Activated CD4-positive, alpha-beta T cell treated with anti-CD3 and anti-CD28 coated beads for 36 hours (primary cell): ENCODE data around the gene CRYM. TPM values are rescaled to one million over a fixed set of nuclear protein-coding genes. Genes with fewer than 3 reads are reported as not detected.

Source experiments
- ATAC-seq: fragments of 200-7000 bp; cut with Tn5 transposase; one replicate; pipeline ENCODE4 v1.10.0; 2021; ENCODE audit warnings: mild to moderate bottlenecking, moderate library complexity
- CTCF ChIA-PET: fragments of 350-600 bp; sonication (Branson Sonifier 250); formaldehyde crosslinking; loops from one replicate; lab custom pipeline; 2021; ENCODE audit warnings: antibody characterized with exemption; lab: Charles Lee
- POLR2A ChIA-PET: fragments of 350-600 bp; sonication (Branson Sonifier 250); formaldehyde crosslinking; loops from one replicate; lab custom pipeline; 2021; ENCODE audit warnings: antibody characterized with exemption, inconsistent platforms; lab: Charles Lee
- DNase-seq: peaks from one replicate; pipeline ENCODE4 v3.0.0-alpha.2; 2020
- H3K27ac Mint-ChIP-seq: one replicate; pipeline ENCODE4 v1.8.0; 2021; ENCODE audit warnings: mixed read lengths
- H3K27me3 Mint-ChIP-seq: one replicate; pipeline ENCODE4 v1.8.0; 2021; ENCODE audit warnings: mixed read lengths
- H3K36me3 Mint-ChIP-seq: one replicate; pipeline ENCODE4 v1.8.0; 2021; ENCODE audit warnings: low read depth, mixed read lengths
- H3K4me1 Mint-ChIP-seq: one replicate; pipeline ENCODE4 v1.8.0; 2021; ENCODE audit warnings: mixed read lengths
- H3K4me3 Mint-ChIP-seq: one replicate; pipeline ENCODE4 v1.8.0; 2021; ENCODE audit warnings: mild to moderate bottlenecking, moderate library complexity, mixed read lengths
- H3K9me3 Mint-ChIP-seq: one replicate; pipeline ENCODE4 v1.8.0; 2021; ENCODE audit warnings: low read depth, mixed read lengths
- intact Hi-C, 2 experiments: fragments of 100-400 bp; cut with DNase I in 1 of 2; cut with micrococcal nuclease in 1 of 2; formaldehyde crosslinking; loops; one replicate each; pipeline versions ENCODE4 v1.14.2 to v1.15.1; 2022 to 2024; cut with DNase I, micrococcal nuclease
- total RNA-seq, 2 experiments: library from RNA; stranded (reverse); gene quantifications; one replicate each; pipeline ENCODE4 v1.2.3, GENCODE V29; 2021

The CRYM gene
- total RNA-seq, 2 experiments from 2014 or later, result not detected

DNA sequence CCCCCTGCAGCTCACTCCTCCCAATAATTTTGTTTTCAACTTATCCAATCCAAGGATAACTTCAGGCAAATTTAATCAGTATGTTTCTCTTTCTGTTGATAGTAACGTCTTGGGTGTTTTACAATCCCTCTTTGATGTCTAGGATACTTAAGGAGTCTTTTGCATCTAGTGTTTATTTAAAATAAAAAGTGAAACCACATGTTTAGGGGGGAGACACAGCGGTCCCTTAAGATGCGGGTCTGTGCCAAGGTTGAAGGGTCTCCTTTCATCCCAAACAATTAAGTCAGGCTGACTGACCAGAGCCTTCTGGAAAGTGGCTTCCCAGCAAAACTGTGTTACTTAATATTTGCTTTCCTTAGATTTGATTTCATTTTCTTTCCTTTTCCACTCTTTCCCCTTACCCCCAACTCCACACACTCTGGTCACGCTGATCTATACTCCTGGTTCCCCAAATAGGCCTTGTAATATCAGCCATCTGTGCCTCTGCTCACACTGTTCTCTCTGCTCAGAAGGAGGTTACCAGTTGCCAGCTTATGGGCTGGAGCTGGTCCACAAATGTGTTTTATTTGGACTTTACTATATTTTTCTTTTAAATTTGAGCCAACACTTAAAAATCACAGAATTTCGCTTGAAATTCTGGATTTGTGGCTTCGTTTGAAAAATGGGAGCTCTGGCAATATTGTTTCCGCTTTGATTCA, 33.4 kb downstream of the CRYM start:
- Mint-ChIP-seq H3K27ac (no peak overlapping the region), H3K27me3 (peaks cover 18% of the 10 kb centered on the region), H3K4me3 (no peak overlapping the region), H3K4me1 (no peaks in the 10 kb centered on the region), H3K9me3 (no peaks in the 10 kb centered on the region), H3K36me3 (no peaks in the 10 kb centered on the region)
- intact Hi-C loops, result no loop called here
- CTCF ChIA-PET, result no interaction called here
- POLR2A ChIA-PET, result no interaction called here
- DNase-seq (no peak), ATAC-seq (no peak)

DNA sequence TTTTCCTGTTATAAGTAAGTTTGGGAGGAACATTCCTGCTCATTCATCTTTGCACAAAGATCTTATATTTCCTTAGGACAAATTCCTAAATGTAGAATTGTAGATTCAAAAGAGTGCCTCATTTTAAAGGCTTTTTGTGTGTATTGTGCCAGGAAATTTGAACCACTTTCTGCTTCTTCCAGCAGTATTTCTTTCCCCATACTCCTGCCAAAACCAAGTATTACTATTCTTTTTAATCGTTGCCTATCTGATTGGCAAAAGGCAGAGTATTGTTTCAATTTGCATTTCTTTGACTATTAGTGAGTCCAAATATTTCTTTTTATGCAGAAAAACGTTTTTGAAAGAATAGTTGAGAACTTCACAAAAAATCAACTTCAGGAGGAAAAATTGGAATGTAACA, 35.3 kb downstream of the CRYM start:
- Mint-ChIP-seq H3K4me3 (no peak overlapping the region), H3K36me3 (no peaks in the 10 kb centered on the region), H3K4me1 (no peaks in the 10 kb centered on the region), H3K27me3 (peaks cover 18% of the 10 kb centered on the region), H3K27ac (no peak overlapping the region), H3K9me3 (no peaks in the 10 kb centered on the region)
- ChIA-PET CTCF (no interaction called here), POLR2A (no interaction called here)
- ATAC-seq, result no peak
- intact Hi-C loops, result no loop called here
- DNase-seq, result no peak

DNA sequence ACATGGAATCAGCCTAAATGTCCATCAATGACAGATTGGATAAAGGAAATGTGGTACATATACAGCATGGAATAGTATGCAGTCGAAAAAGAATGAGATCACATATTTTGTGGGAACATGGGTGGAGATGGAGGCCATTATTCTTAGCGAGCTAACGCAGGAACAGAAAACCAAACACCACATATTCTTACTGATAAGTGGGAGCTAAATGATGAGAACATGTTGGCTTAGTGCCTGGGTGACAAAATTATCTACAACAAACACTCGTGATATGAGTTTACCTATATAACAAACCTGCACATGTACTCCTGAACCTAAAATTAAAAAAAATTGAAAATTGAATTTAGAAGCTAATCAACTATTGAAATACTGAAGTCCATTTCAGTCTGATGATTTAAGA, 38.4 kb downstream of the CRYM start:
- Mint-ChIP-seq H3K27ac (no peak overlapping the region), H3K4me1 (no peaks in the 10 kb centered on the region), H3K4me3 (no peak overlapping the region), H3K9me3 (no peaks in the 10 kb centered on the region), H3K27me3 (peaks cover 17% of the 10 kb centered on the region), H3K36me3 (no peaks in the 10 kb centered on the region)
- CTCF ChIA-PET, result no interaction called here
- ATAC-seq (no peak), DNase-seq (no peak)
- POLR2A ChIA-PET, result no interaction called here
- intact Hi-C loops, result no loop called here

DNA sequence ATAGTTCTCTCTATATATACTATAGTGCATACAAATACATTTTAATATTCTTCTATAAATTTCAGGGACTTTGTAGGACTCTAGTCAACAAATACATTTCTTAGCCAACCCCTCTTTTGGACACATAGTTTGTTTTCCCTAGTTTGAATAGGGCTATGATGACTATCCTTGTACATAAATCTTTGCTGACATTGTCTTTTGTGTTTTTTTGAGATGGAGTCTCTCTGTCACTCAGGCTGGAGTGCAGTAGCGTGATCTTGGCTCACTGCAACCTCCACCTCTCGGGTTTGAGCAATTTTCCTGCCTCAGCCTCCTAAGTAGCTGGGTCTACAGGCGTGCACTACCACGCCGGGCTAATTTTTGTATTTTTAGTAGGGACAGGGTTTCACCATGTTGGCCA, 41.3 kb downstream of the CRYM start:
- no peaks in the 10 kb centered on the region for H3K36me3 Mint-ChIP-seq
- ATAC-seq (no peak), DNase-seq (no peak)
- intact Hi-C loops, result no loop called here
- H3K9me3 Mint-ChIP-seq, result no peaks in the 10 kb centered on the region
- ChIA-PET POLR2A (no interaction called here), CTCF (no interaction called here)
- no peak overlapping the region for H3K4me3 Mint-ChIP-seq
- H3K27me3 Mint-ChIP-seq, result peaks cover 27% of the 10 kb centered on the region
- H3K4me1 Mint-ChIP-seq, result no peaks in the 10 kb centered on the region
- H3K27ac Mint-ChIP-seq, result no peak overlapping the region

DNA sequence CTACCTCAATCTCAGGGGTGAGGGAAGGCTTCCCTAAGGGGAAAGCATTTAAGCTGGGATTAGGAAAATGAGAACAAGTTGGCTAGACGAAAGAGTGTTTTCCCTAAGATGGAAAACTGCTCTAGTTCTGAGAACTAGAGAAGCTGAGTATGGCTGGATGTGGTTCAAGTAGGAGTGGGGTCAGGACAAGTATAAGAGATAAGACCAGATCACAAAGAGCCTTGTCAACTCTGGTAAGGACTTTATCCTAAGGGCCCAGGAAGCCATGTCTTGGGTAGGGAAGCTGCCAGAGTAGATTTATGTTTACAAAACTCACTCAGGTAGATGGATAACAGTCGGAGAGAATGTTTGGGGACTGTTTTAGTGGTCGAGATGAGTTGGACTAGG, 42.9 kb downstream of the CRYM start:
- POLR2A ChIA-PET, result no interaction called here
- Mint-ChIP-seq H3K9me3 (no peaks in the 10 kb centered on the region), H3K4me1 (no peaks in the 10 kb centered on the region), H3K36me3 (no peaks in the 10 kb centered on the region), H3K27me3 (peaks cover 27% of the 10 kb centered on the region), H3K27ac (no peak overlapping the region), H3K4me3 (no peak overlapping the region)
- DNase-seq (no peak), ATAC-seq (no peak)
- intact Hi-C loops, result no loop called here
- CTCF ChIA-PET, result no interaction called here

DNA sequence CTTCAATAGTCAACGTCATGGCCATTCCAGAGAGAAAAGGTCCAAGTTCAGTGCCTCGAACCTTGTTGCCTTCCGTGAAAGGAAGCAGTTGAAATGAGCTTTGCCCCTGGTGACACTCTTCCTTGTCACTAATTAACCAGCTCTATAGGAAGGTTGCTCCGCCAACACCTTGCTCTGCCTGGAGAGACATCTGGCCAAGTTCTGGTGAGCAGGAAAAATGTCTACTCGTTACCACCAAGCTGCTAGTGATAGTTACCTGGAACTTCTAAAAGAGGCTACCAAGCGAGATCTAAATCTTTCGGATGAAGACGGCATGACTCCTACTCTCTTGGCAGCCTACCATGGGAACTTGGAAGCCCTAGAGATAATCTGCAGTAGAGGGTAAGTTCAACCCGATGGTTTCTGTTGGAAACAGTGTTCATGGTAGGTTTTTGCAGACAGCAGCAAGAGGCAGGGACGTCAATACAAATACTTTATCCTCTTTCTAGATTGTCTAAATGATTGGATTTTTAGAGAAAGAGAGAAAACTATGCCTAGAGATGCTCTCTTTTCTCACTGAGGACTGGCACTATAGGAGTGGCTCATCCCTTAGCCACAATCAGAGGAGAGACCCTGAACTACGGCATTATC, 44.5 kb downstream of the CRYM start, which contains the start of gene ANKS4B:
Gene ANKS4B, plus strand, starts transcription at position 179 of the 630 bp plus-strand sequence. Its CDS starts 39 bp downstream, at position 218.
- no peaks in the 10 kb centered on the region for H3K4me1 Mint-ChIP-seq
- CTCF ChIA-PET, result interaction anchor here (0.6 kb wide), 1 partner anchor 75 kb away, joined by 3 read pairs; the partner anchor contains the start of gene LDAF1
- no peaks in the 10 kb centered on the region for H3K36me3 Mint-ChIP-seq
- H3K27ac Mint-ChIP-seq, result no peak within 1 kb of the TSS
- intact Hi-C loops, result no loop called here
- POLR2A ChIA-PET, result no interaction called here
- H3K9me3 Mint-ChIP-seq, result no peaks in the 10 kb centered on the region
- H3K27me3 Mint-ChIP-seq, result peaks cover 31% of the 10 kb centered on the region
- DNase-seq, result no peak
- ATAC-seq, result no peak
- no peak within 1 kb of the TSS for H3K4me3 Mint-ChIP-seq

GRCh38 chr16:21233045-21233520, 45.0 kb downstream of the CRYM start:
- H3K4me1 Mint-ChIP-seq, result no peaks in the 10 kb centered on the region
- H3K27ac Mint-ChIP-seq, result no peak overlapping the region
- no peaks in the 10 kb centered on the region for H3K36me3 Mint-ChIP-seq
- H3K27me3 Mint-ChIP-seq, result peaks cover 33% of the 10 kb centered on the region
- ChIA-PET POLR2A (no interaction called here), CTCF (interaction anchor here (0.6 kb wide), 1 partner anchor 74 kb away, joined by 3 read pairs; the partner anchor contains the start of gene LDAF1)
- intact Hi-C loops, result no loop called here
- DNase-seq, result no peak
- no peaks in the 10 kb centered on the region for H3K9me3 Mint-ChIP-seq
- no peak for ATAC-seq
- H3K4me3 Mint-ChIP-seq, result no peak overlapping the region

DNA sequence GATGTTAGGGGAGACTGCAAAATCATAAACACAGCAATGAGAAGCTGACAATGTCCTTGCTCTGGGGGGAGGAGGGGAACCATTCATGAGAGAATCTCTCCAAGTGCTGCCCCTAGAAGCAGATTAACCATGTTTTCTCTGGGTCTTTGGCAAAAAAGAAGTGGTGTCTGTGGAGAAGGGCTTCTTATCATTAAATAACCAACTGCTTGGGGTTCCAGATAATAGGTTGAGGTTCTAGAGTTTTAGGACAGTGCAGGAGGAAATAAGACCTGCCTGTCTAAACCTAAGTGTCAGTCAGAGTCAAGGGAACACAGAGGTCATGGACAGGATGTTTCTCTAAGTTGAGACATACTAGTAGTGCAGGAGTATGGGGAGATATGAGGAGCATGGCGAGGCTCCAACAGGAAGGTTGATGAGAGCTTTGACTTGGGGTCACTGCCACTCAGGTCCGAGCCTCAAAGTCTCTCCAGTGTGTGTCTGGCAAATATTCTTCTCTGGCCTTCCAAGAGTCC, 49.7 kb downstream of the CRYM start:
- DNase-seq, result no peak
- Mint-ChIP-seq H3K27ac (no peak overlapping the region), H3K36me3 (no peaks in the 10 kb centered on the region), H3K4me3 (no peak overlapping the region), H3K4me1 (peaks cover 4% of the 10 kb centered on the region), H3K27me3 (peaks cover 38% of the 10 kb centered on the region), H3K9me3 (no peaks in the 10 kb centered on the region)
- ChIA-PET POLR2A (no interaction called here), CTCF (no interaction called here)
- intact Hi-C loops, result no loop called here
- ATAC-seq, result no peak

DNA sequence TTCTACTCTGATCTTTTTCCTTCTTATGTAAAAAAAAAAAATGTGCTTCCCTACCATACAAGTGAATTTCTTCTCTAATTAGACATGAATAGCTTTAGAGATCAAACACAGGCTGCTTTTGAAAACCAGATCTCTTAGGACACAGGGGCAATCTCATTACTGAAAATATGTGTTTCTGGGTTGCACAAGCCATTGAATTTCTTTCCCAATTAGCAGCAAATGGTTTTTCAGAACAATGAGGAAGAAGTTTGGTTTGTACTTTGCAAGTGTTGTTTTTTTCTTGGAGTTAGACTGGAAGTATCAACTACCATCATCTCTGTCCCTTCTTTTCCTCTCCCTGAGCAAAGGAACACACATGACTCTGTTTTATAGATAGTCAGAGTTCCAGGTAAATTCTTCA, 50.2 kb downstream of the CRYM start:
- CTCF ChIA-PET, result interaction anchor here (1.4 kb wide), 1 partner anchor 25 kb away, joined by 4 read pairs; no protein-coding TSS in a partner anchor
- intact Hi-C loops, result no loop called here
- Mint-ChIP-seq H3K27me3 (peaks cover 35% of the 10 kb centered on the region), H3K4me3 (no peak overlapping the region), H3K36me3 (no peaks in the 10 kb centered on the region), H3K9me3 (no peaks in the 10 kb centered on the region), H3K4me1 (peaks cover 4% of the 10 kb centered on the region), H3K27ac (no peak overlapping the region)
- ATAC-seq (no peak), DNase-seq (no peak)
- POLR2A ChIA-PET, result no interaction called here

GRCh38 chr16:21226749-21227148, 51.3 kb downstream of the CRYM start:
- Mint-ChIP-seq H3K27ac (no peak overlapping the region), H3K4me1 (peaks cover 4% of the 10 kb centered on the region), H3K4me3 (no peak overlapping the region), H3K9me3 (no peaks in the 10 kb centered on the region), H3K36me3 (no peaks in the 10 kb centered on the region), H3K27me3 (peaks cover 35% of the 10 kb centered on the region)
- ATAC-seq (no peak), DNase-seq (no peak)
- intact Hi-C loops, result no loop called here
- ChIA-PET POLR2A (no interaction called here), CTCF (interaction anchor here (0.7 to 1.4 kb wide), 2 partner anchors 24 to 1458 kb away, joined by 4 read pairs; no protein-coding TSS in a partner anchor)

DNA sequence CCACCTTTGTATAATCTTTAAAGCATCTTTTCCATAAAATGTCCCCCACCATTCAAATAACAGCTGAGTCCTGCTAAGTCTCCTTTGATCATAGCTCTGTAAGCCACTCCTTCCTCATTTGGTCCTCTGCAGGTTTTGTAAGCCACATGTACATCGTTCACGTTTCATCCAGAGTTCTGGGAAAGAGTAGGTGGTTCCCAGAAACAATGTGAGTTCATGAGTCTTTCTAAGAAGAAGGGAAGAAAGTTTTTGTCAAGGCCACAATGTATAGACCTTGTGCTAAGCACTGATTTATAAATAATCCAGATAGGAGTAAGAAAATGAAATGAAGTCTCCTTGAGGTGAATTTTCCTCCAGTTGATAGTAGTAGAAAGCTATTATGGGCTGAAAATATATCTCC, 53.3 kb downstream of the CRYM start:
- H3K36me3 Mint-ChIP-seq, result no peaks in the 10 kb centered on the region
- peaks cover 38% of the 10 kb centered on the region for H3K27me3 Mint-ChIP-seq
- H3K4me3 Mint-ChIP-seq, result no peak overlapping the region
- H3K27ac Mint-ChIP-seq, result no peak overlapping the region
- DNase-seq (no peak), ATAC-seq (peak; percentile 60)
- CTCF ChIA-PET, result no interaction called here
- intact Hi-C loops, result no loop called here
- peaks cover 4% of the 10 kb centered on the region for H3K4me1 Mint-ChIP-seq
- POLR2A ChIA-PET, result no interaction called here
- H3K9me3 Mint-ChIP-seq, result no peaks in the 10 kb centered on the region

GRCh38 chr16:21223787-21224186, 54.3 kb downstream of the CRYM start:
- no peaks in the 10 kb centered on the region for H3K9me3 Mint-ChIP-seq
- H3K36me3 Mint-ChIP-seq, result no peaks in the 10 kb centered on the region
- no peak for DNase-seq
- POLR2A ChIA-PET, result no interaction called here
- H3K27me3 Mint-ChIP-seq, result peaks cover 35% of the 10 kb centered on the region
- H3K4me3 Mint-ChIP-seq, result no peak overlapping the region
- CTCF ChIA-PET, result interaction anchor here (0.6 kb wide), 1 partner anchor 38 kb away, joined by 3 read pairs; no protein-coding TSS in a partner anchor
- peaks cover 4% of the 10 kb centered on the region for H3K4me1 Mint-ChIP-seq
- no peak for ATAC-seq
- H3K27ac Mint-ChIP-seq, result no peak overlapping the region
- intact Hi-C loops, result no loop called here
